ENCODE measurements around the gene TRAM2. TPM values are rescaled to one million over a fixed set of nuclear protein-coding genes. Genes with fewer than 3 reads are reported as not detected.
A peak's percentile ranks its signal among the peaks of the same experiment; 100 is the strongest.

Gene TRAM2
- total and polyA plus RNA-seq, 2 of the 13 experiments (the other 11 are each of a cell fraction or from before 2014, with no cell fraction given) = 49.1 to 72.5 TPM

DNA sequence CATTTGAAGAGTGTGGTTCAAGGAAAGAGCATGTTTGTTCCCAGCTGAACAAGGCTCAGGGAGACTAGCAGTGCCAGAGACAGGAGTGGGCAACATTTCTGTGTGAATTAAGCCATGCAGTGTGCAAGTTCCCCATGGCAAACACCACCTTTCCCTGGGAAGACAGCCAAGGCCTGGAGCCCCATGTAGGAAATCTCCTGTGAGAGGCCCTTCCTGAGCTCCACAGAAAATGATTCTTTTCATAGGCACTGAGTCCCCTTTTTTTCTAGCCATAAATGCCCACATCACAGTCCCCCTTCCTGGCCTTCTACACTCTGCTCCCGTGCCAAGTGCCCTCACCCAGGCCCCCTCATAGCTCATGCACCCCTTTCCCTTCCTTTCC, 11.8 kb upstream of the TRAM2 start:
- no peak for DNase-seq (ENCODE audit: low spot score)
- H3K9me3 ChIP-seq (ENCODE audit: low read length) = no peaks in the 10 kb centered on the region
- H3K27ac ChIP-seq (ENCODE audit: extremely low read length, insufficient read depth, low read length) = peak overlapping the region; percentile 93
- no peak overlapping the region for H2AFZ ChIP-seq (ENCODE audit: low read length)
- peak overlapping the region; percentile 69 for H3K9ac ChIP-seq (ENCODE audit: insufficient read depth, low read depth, low read length)
- peak overlapping the region in 2 of 3 experiments; percentile 24 to 52; a peak in 4 of 6 replicates for H3K4me3 ChIP-seq (replicated peaks in 1 of 3; ENCODE audit: insufficient read depth in 1 of 3, low read depth in 2 of 3, low read length in 3 of 3)
- H3K4me1 ChIP-seq (ENCODE audit: insufficient read depth, low read length) = peaks cover 55% of the 10 kb centered on the region
- no peak for FAIRE-seq
- BruUV-seq (replicated peaks) = TSS peak; percentile 97
- no peaks in the 10 kb centered on the region for H4K20me1 ChIP-seq (ENCODE audit: insufficient read depth, low read length)
- no peaks in the 10 kb centered on the region for H3K79me2 ChIP-seq (ENCODE audit: insufficient read depth, low read length)
- WGBS (ENCODE audit: low lambda C conversion rate) = 3% methylated on average over 1 of the region's 1 CpG
- no peaks in the 10 kb centered on the region for H3K36me3 ChIP-seq (replicated peaks in 1 of 2; ENCODE audit: control insufficient read depth in 1 of 2, insufficient read depth in 2 of 2, low read length in 2 of 2)
- intact Hi-C loops (cut with micrococcal nuclease; ENCODE audit: unreplicated experiment) (loop anchor here (1.0 to 5.0 kb wide), 6 partner anchors 10 to 301 kb away; partner anchors contain the start of gene TRAM2), in situ Hi-C loops (cut with HindIII; ENCODE audit: extremely low pct_ligation_motif_present, low pct_unique_long_range_greater_than_20kb) (no loop called here)
- no peaks in the 10 kb centered on the region for H3K27me3 ChIP-seq (ENCODE audit: control insufficient read depth in 1 of 2, insufficient read depth in 2 of 2, low read length in 2 of 2)
- CTCF ChIA-PET (ENCODE audit: low intra/inter-chr PET ratio, low total read pairs) = no interaction called here
- peak overlapping the region; percentile 76 for H3K4me2 ChIP-seq (ENCODE audit: low read depth, low read length)
- POLR2A ChIA-PET = interaction anchor here (0.6 to 4.0 kb wide), 19 partner anchors 9 to 168 kb away, joined by 3 to 77 read pairs (median 4); partner anchors contain the start of genes EFHC1 and TRAM2
- peak; percentile 13 for ATAC-seq
- TF ChIP-seq ZNF781 (CRISPR knock-in tag; IDR thresholded peaks at IDR 0.05; ENCODE audit: borderline replicate concordance, not compliant biosample characterization) (peak; percentile 12), ZNF468 (CRISPR knock-in tag; IDR thresholded peaks at IDR 0.05) (0 out of 2 replicates have a peak, but pooled peaks have one; percentile 48), SRSF4 (IDR thresholded peaks at IDR 0.05; ENCODE audit: low read depth, low read length, poor library complexity, severe bottlenecking) (no peak), ZNF572 (CRISPR knock-in tag; IDR thresholded peaks at IDR 0.05) (0 out of 2 replicates have a peak, but pooled peaks have one; percentile 64), ZNF737 (CRISPR knock-in tag; IDR thresholded peaks at IDR 0.05; ENCODE audit: borderline replicate concordance) (0 out of 2 replicates have a peak, but pooled peaks have one; percentile 84), JDP2 (CRISPR knock-in tag; IDR thresholded peaks at IDR 0.05; ENCODE audit: borderline replicate concordance) (0 out of 2 replicates have a peak, but pooled peaks have one; percentile 8), SOX13 (IDR thresholded peaks at IDR 0.05) (no peak), SOX13 (CRISPR knock-in tag; conservative IDR thresholded peaks at IDR 0.05 in 1 of 2, IDR thresholded peaks at IDR 0.05 in 1 of 2) (0 out of 4 replicates have a peak, but pooled peaks of 1 of the 2 experiments have one; percentile 63), ZSCAN21 (CRISPR knock-in tag; IDR thresholded peaks at IDR 0.05; ENCODE audit: borderline replicate concordance) (0 out of 2 replicates have a peak, but pooled peaks have one; percentile 50), ZNF788 (CRISPR knock-in tag; IDR thresholded peaks at IDR 0.05; ENCODE audit: borderline replicate concordance) (0 out of 2 replicates have a peak, but pooled peaks have one; percentile 77), ATF7-NPFF (CRISPR knock-in tag; IDR thresholded peaks at IDR 0.05; ENCODE audit: low read depth) (peak; percentile 51; the same call in 1 of the 2 replicates), U2AF2 (IDR thresholded peaks at IDR 0.05; ENCODE audit: low read depth, low read length) (no peak), HMGA1 (CRISPR knock-in tag; conservative IDR thresholded peaks at IDR 0.05) (no peak), ZFY (CRISPR knock-in tag; IDR thresholded peaks at IDR 0.05) (peak; percentile 48; the same call in 1 of the 2 replicates), TCF12 (IDR thresholded peaks at IDR 0.05) (no peak), TCF12 (CRISPR knock-in tag; IDR thresholded peaks at IDR 0.05) (peak; percentile 68), CC2D1A (CRISPR knock-in tag; IDR thresholded peaks at IDR 0.05) (0 out of 2 replicates have a peak, but pooled peaks have one; percentile 28)
- TF ChIP-seq, protein P1, sequence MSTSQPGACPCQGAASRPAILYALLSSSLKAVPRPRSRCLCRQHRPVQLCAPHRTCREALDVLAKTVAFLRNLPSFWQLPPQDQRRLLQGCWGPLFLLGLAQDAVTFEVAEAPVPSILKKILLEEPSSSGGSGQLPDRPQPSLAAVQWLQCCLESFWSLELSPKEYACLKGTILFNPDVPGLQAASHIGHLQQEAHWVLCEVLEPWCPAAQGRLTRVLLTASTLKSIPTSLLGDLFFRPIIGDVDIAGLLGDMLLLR (CRISPR knock-in tag; IDR thresholded peaks at IDR 0.05) = 0 out of 2 replicates have a peak, but pooled peaks have one; percentile 63
- TF ChIP-seq, protein P2, sequence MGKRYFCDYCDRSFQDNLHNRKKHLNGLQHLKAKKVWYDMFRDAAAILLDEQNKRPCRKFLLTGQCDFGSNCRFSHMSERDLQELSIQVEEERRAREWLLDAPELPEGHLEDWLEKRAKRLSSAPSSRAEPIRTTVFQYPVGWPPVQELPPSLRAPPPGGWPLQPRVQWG (CRISPR knock-in tag; IDR thresholded peaks at IDR 0.05; ENCODE audit: borderline replicate concordance, low read depth) = no peak
- TF ChIP-seq, protein P3, sequence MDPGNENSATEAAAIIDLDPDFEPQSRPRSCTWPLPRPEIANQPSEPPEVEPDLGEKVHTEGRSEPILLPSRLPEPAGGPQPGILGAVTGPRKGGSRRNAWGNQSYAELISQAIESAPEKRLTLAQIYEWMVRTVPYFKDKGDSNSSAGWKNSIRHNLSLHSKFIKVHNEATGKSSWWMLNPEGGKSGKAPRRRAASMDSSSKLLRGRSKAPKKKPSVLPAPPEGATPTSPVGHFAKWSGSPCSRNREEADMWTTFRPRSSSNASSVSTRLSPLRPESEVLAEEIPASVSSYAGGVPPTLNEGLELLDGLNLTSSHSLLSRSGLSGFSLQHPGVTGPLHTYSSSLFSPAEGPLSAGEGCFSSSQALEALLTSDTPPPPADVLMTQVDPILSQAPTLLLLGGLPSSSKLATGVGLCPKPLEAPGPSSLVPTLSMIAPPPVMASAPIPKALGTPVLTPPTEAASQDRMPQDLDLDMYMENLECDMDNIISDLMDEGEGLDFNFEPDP (CRISPR knock-in tag; conservative IDR thresholded peaks at IDR 0.05) = peak; percentile 55; the same call in 1 of the 2 replicates
- TF ChIP-seq, protein P4, sequence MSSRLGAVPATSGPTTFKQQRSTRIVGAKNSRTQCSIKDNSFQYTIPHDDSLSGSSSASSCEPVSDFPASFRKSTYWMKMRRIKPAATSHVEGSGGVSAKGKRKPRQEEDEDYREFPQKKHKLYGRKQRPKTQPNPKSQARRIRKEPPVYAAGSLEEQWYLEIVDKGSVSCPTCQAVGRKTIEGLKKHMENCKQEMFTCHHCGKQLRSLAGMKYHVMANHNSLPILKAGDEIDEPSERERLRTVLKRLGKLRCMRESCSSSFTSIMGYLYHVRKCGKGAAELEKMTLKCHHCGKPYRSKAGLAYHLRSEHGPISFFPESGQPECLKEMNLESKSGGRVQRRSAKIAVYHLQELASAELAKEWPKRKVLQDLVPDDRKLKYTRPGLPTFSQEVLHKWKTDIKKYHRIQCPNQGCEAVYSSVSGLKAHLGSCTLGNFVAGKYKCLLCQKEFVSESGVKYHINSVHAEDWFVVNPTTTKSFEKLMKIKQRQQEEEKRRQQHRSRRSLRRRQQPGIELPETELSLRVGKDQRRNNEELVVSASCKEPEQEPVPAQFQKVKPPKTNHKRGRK (CRISPR knock-in tag; IDR thresholded peaks at IDR 0.05) = no peak

Measured in HepG2 (cell line).